ENCODE measurements around the gene EPN2.
"Not testable (repeated sequence)": the region's sequence is repeated elsewhere in the genome, so short reads cannot be mapped to it uniquely, and the experiment has no call there.

Gene EPN2

DNA sequence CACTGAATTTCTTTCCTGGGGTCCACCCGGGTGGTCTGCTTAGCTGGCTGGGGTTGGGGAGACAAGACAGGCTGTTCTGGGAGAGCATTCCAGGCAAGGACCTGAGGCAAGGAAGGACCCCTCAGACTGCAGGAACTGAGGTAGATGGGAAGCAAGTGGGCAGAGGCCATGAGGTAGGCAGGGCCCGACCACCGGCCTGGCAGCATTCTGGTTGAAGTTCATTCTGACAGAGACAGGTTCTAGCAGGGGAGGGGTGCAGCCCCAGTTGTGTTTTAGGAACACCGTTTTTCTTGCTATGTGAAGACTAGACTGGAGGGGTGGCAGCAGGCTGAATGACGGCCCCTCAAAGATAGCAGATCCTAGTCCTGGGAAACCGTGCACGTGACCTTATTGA is 107.9 kb downstream of the EPN2 start:
- ATAC-seq (replicated peaks) (no peak), DNase-seq (no peak)
- Mint-ChIP-seq H3K27me3 (peaks cover 13 to 20% of the 10 kb centered on the region in 2 donors), H3K36me3 (peaks cover 0 to 2% of the 10 kb centered on the region in 2 donors), H3K27ac (no peak overlapping the region), H3K4me3 (no peak overlapping the region), H3K9me3 (no peaks in the 10 kb centered on the region), H3K4me1 (peaks cover 9% of the 10 kb centered on the region in 2 donors)

DNA sequence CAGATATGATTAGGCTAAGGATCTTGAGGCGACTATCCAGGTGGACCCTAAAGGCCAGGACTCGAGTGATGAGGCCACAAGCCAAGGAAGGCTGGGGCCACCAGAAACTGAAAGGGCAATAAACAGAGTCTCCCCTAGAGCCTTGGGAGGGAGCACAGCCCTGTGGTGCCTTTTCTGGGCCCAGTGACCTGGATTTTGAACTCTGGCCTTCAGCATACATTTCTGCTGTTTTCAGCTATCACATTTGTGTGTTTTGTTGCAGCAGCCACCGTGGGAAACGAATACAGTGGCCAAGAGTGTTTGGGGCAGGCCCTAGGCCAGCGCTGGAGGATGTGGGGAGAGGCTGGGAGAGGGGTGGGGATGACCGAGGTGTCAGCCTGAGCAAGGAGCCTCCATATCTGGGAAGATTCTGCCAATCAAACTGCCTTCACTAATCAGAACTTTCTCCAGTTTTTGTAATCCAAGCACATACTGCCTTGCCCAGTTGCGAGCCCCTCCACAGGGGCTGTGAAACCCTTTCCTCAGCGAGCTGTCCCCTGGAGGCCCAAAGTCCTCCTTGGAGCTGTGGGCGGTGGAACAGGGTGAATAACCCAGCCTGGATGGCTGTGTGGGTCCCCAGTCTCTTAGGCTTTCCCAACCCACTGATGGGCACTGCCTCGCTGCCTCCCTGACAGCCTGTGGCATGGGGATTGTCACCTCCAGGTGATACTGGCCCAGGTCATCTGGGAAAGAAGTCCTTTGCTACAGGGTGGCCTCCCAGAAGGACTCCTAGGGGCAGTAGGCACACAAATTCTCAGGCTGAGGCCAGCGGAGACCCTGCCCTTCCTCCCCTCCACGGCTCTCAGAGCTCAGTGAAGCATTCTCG is 108.6 kb downstream of the EPN2 start:
- peaks cover 0 to 2% of the 10 kb centered on the region in 2 donors for H3K36me3 Mint-ChIP-seq
- H3K27ac Mint-ChIP-seq: no peak overlapping the region
- H3K27me3 Mint-ChIP-seq: peaks cover 13 to 20% of the 10 kb centered on the region in 2 donors
- ATAC-seq (replicated peaks) (no peak), DNase-seq (no peak)
- H3K4me1 Mint-ChIP-seq: peaks cover 9% of the 10 kb centered on the region in 2 donors
- no peaks in the 10 kb centered on the region for H3K9me3 Mint-ChIP-seq
- no peak overlapping the region for H3K4me3 Mint-ChIP-seq

DNA sequence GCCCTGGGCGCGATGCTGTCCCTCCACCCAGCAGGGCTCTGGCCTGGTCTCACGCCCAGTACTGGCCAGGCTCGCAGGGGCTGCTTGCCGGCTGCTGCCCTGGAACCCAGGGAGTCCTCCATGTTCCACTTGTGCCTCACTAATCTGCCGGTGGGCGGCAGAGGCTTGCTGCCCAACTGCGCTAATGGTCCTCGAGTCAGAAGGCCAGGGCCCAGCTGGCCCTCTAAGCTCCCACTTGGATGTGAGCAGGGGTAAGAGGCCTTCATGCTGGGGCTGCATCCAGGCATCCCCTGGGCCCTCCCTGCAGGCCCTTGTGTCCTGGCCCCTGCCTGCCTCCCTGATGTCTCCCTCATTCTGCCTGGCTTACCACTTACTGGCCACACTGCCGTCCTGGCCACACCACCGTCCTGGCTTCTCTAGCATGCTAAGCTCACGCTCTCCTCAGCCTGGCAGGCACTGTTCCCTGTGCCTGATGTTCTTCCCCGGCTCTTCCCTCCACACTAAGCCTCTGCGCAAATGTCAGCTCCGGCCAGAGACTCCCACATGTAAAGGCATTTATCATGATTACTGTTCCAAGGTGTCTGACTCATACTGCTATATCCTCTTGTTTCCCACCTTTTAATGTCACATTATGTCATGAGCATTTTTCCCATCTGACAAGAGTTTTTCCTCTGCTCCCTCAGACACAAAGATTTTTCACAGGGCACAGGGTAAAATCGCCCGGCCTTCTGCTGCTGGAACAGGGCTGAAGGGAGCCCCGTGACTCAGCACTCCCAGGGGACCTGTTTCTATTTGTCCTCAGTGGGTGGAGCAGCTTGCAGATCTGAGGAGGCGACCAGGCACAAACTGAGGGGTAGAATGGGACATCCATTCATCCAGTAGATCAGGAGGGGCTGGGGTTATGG is 109.4 kb downstream of the EPN2 start:
- Mint-ChIP-seq H3K27me3 (peaks cover 18 to 20% of the 10 kb centered on the region in 2 donors), H3K4me3 (no peak overlapping the region), H3K9me3 (no peaks in the 10 kb centered on the region), H3K36me3 (peaks cover 0 to 2% of the 10 kb centered on the region in 2 donors), H3K27ac (no peak overlapping the region), H3K4me1 (peaks cover 9% of the 10 kb centered on the region in 2 donors)
- DNase-seq (no peak), ATAC-seq (replicated peaks) (peak; percentile 75 to 85)

DNA sequence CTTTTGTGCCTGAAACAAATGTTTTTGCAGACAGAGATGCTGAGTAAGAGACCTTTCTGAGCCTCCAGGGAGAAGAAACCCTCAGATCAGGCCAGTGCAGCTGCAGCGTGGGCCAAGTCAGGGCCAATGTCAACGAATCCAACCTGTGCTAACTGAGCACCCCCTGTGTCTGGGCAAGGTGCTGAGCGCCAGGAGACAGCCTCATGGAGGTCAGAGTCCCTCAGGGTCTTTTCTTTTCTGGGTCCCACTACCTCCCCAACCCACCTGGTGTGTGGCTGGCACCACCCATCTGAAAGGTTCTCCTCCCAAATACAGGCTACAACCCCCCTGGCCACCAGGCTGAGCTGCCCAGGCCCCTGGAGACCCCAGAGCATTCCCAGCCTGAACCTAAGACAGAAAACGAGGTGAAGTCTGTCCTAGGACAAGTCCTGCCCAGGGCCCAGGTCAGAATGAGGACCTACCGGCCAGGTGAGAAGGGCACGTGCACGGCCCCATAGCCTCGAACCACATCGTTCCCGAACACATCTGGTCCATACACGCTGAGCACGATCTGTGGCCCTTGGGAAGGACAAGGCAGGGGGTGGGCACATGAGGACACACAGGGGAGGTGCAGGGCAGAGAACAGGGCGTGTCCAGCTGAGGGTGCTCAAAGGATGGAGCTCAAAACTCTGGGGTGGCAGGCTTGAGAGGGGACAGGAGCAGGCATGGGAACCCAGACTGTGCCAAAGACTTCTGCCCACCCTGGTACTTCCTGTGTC is 110.3 kb downstream of the EPN2 start:
- no peak overlapping the region for H3K4me3 Mint-ChIP-seq
- H3K9me3 Mint-ChIP-seq: no peaks in the 10 kb centered on the region
- ATAC-seq (replicated peaks): peak; percentile 44 to 60
- H3K27me3 Mint-ChIP-seq: peaks cover 13 to 14% of the 10 kb centered on the region in 2 donors
- DNase-seq: no peak
- H3K27ac Mint-ChIP-seq: peak overlapping the region; percentile 71
- peaks cover 0 to 2% of the 10 kb centered on the region in 2 donors for H3K36me3 Mint-ChIP-seq
- H3K4me1 Mint-ChIP-seq: peaks cover 9% of the 10 kb centered on the region in 2 donors

DNA sequence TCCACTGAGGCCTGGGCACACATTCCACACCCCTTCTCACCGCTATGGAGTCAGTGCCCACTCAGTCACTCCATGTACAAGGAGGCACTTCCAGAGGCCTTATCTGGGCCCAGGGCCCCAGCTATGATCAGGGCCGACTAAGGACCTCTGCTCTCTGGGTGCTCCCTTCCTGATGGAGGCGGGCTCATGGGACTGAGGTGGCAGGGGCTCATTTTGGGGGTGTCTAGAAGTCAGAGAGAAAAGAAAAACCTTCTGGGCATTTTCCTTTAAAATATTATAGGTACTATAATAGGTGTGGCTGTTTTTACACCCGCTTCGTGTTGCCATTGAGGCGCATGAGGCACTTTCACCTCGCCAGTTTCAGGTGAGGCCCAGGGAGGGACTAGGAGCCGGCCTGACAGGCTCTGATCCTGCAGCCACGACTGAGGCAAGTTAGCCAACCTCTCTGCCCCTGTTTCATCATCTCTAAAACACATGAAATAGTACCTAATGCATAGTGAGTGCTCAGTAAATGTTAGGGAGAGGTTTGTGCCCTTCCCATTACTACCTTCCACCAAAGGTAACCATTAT is 111.0 kb downstream of the EPN2 start:
- no peak overlapping the region for H3K4me3 Mint-ChIP-seq
- DNase-seq (no peak), ATAC-seq (replicated peaks) (no peak)
- H3K4me1 Mint-ChIP-seq: peaks cover 7 to 9% of the 10 kb centered on the region in 2 donors
- no peaks in the 10 kb centered on the region for H3K9me3 Mint-ChIP-seq
- peaks cover 13 to 14% of the 10 kb centered on the region in 2 donors for H3K27me3 Mint-ChIP-seq
- H3K27ac Mint-ChIP-seq: no peak overlapping the region
- peaks cover 0 to 2% of the 10 kb centered on the region in 2 donors for H3K36me3 Mint-ChIP-seq

DNA sequence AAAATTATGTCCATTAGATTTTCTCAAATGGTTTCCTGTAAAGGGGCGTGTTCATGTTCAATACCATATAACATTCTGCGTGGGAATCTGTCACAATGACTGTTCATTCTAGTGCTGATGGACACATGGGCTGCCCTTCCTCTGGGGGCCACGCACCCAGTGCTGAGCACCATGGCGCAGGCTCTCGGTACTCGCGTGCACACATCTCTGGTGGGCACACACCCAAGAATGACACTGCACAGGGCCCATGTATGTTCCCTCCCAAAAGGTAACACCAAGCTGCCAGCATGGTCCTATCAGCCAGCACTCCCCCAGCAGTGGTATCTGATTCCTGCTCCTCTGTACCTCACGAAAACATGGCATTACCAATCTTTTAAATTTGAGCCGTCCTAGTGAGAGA is 111.6 kb downstream of the EPN2 start:
- Mint-ChIP-seq H3K9me3 (no peaks in the 10 kb centered on the region), H3K27ac (no peak overlapping the region), H3K4me1 (peaks cover 7 to 9% of the 10 kb centered on the region in 2 donors), H3K36me3 (peaks cover 0 to 2% of the 10 kb centered on the region in 2 donors), H3K4me3 (no peak overlapping the region), H3K27me3 (peaks cover 13 to 14% of the 10 kb centered on the region in 2 donors)
- no peak for ATAC-seq (replicated peaks)
- DNase-seq: no peak

DNA sequence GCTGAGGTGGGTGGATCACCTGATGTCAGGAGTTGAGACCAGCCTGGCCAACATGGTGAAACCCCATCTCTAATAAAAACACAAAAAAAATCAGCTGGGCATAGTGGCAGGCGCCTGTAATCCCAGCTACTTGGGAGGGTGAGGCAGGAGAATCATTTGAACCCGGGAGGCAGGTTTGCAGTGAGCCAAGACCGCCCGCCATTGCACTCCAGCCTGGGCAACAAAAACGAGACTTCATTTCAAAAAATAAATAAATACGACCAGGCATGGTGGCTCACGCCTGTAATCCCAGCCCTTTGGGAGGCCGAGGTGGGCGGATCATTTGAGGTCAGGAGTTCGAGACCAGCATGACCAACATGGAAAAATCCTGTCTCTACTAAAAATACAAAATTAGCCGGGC is 116.2 kb downstream of the EPN2 start:
- DNase-seq; H3K36me3 Mint-ChIP-seq; H3K4me3 Mint-ChIP-seq; H3K9me3 Mint-ChIP-seq; ATAC-seq (replicated peaks); H3K27ac Mint-ChIP-seq; H3K4me1 Mint-ChIP-seq: not testable (repeated sequence)
- H3K27me3 Mint-ChIP-seq: peaks cover 16 to 22% of the 10 kb centered on the region in 2 donors

DNA sequence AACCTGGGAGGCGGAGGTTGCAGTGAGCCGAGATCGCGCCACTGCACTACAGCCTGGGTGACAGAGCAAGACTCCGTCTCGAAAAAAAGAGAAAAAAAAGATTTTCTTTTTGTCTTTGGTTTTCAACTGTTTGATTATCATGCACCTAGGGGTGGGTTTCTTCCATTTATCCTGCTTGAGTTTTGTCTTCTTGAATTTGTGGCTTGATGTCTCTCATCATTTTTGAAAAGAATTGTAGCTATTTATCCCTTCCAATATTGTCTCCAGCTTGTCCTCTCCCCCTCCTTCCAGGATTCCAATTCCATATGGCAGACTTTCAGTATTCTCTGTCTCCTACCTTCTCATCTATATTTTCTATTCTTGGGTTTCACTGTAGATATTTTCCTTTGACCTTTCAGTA is 117.6 kb downstream of the EPN2 start:
- Mint-ChIP-seq H3K36me3 (no peaks in the 10 kb centered on the region), H3K4me1 (no peaks in the 10 kb centered on the region), H3K27ac (no peak overlapping the region), H3K4me3 (no peak overlapping the region), H3K9me3 (no peaks in the 10 kb centered on the region), H3K27me3 (peaks cover 28 to 34% of the 10 kb centered on the region in 2 donors)
- DNase-seq: no peak
- no peak for ATAC-seq (replicated peaks)

DNA sequence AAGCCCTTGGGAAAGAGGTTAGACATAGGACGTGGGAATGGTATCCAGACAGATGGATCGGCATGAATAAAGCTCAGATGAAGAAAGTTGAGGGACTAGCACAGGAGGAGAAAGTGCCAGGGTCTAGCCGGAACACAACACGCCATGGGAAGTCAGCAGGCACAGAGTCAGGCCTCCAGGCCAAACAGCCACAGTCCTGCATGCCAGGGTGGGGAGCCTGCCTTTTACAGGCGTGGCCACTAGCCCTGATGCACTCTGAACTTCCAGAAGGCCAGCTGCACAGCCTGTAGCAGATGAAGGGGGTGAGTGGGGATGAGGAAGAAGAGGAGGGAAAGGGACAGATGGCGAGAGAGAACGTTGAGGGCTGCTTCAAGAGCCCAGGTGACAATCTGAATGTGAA is 120.2 kb downstream of the EPN2 start:
- Mint-ChIP-seq H3K9me3 (no peaks in the 10 kb centered on the region), H3K36me3 (no peaks in the 10 kb centered on the region), H3K4me1 (peaks cover 0 to 10% of the 10 kb centered on the region in 2 donors), H3K4me3 (no peak overlapping the region), H3K27ac (no peak overlapping the region), H3K27me3 (peaks cover 19 to 40% of the 10 kb centered on the region in 2 donors)
- ATAC-seq (replicated peaks) (no peak), DNase-seq (no peak)

DNA sequence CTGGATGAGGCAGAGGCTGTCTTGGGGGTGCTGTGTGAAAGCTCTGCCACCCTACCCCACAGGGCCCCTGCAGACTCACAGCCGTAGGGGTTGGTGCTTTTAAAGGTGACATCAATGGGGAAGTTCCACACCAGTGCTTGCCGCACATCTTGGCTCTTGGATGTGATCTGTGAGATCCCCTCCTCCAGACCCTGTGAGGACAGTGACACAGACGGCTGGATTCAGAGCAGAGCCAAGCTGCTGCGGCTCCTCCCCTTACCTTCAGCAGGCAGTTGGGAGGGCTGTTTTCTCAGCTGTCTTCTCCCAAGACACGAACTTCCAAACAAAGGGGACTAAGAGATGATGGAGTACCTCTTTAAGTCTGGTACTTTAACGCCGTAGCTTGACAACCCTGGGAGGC is 120.6 kb downstream of the EPN2 start:
- H3K4me1 Mint-ChIP-seq: peaks cover 0 to 11% of the 10 kb centered on the region in 2 donors
- no peak overlapping the region for H3K4me3 Mint-ChIP-seq
- no peak for DNase-seq
- no peaks in the 10 kb centered on the region for H3K9me3 Mint-ChIP-seq
- H3K36me3 Mint-ChIP-seq: no peaks in the 10 kb centered on the region
- ATAC-seq (replicated peaks): no peak
- peaks cover 19 to 40% of the 10 kb centered on the region in 2 donors for H3K27me3 Mint-ChIP-seq
- no peak overlapping the region for H3K27ac Mint-ChIP-seq

DNA sequence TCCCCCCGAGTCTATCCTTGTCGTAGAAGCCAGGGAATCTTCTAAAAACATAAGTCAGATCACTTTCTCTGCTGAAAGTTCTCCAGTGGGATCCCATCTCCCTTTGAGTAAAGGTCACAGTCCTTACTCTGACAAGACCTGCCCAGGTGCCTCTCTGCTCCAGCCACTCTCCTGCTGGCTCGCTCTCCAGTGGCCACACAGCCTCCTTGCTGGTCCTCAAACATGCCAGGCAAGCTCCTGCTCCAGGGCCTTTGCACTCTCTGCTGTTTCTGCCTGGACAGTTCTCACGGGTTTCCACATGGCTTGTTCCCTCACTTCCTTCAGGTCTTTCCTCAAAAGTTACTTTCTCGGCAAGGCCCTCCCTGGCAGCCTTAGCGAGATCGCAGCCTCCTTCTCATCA is 122.0 kb downstream of the EPN2 start:
- ATAC-seq (replicated peaks) (no peak), DNase-seq (no peak)
- no peaks in the 10 kb centered on the region for H3K9me3 Mint-ChIP-seq
- peaks cover 17 to 45% of the 10 kb centered on the region in 2 donors for H3K27me3 Mint-ChIP-seq
- H3K27ac Mint-ChIP-seq: no peak overlapping the region
- no peaks in the 10 kb centered on the region for H3K36me3 Mint-ChIP-seq
- H3K4me3 Mint-ChIP-seq: no peak overlapping the region
- H3K4me1 Mint-ChIP-seq: peaks cover 2 to 15% of the 10 kb centered on the region in 2 donors

DNA sequence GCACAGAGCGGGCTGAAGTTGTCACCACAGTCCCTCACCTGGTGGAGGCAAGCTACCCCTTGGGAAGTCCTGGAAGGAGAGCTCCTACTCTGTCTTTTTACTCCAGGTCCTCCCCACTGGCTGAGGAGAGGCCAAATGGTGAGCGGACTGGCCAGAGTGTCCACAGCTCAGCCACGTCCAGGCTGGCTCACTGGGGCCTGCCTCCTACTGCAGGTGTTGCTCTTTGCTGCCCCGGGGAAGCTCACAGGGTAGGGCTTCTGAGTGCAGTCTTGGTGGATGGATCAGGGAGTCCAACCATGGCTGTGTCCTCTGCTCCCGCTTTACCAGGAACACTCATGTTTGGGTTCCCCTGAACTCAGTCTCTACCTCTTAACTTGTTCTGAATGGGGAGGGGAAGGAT is 122.7 kb downstream of the EPN2 start:
- Mint-ChIP-seq H3K4me3 (no peak overlapping the region), H3K27ac (no peak overlapping the region)

DNA sequence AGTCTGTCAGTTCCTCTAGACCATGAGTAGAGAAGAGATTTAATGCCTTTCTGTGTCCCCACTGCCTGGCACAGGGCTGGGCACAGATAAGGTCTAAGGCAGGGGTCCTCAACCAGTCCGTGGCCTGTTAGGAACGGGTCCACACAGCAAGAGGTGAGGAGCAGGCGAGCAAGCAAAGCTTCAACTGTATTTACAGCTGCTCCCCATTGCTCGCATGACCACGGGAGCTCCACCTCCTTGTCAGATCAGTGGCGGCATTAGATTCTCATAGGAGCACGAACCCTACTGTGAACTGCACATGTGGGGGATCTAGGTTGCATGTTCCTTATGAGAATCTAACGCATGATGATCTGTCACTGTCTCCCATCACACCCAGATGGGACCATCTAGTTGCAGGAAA is 123.6 kb downstream of the EPN2 start:
- Mint-ChIP-seq H3K27ac (no peak overlapping the region), H3K4me1 (peaks cover 2 to 15% of the 10 kb centered on the region in 2 donors), H3K36me3 (no peaks in the 10 kb centered on the region), H3K27me3 (peaks cover 15 to 48% of the 10 kb centered on the region in 2 donors), H3K9me3 (no peaks in the 10 kb centered on the region), H3K4me3 (no peak overlapping the region)
- ATAC-seq (replicated peaks) (no peak), DNase-seq (no peak)

More for the DNA sequence above, 122.7 kb downstream of the EPN2 start:
- DNase-seq (no peak), ATAC-seq (replicated peaks) (no peak)
- Mint-ChIP-seq H3K4me1 (peaks cover 2 to 15% of the 10 kb centered on the region in 2 donors), H3K27me3 (peaks cover 15 to 46% of the 10 kb centered on the region in 2 donors), H3K9me3 (no peaks in the 10 kb centered on the region), H3K36me3 (no peaks in the 10 kb centered on the region)

Data from stimulated activated naive B cell treated with anti-CD40 and anti-IgM and Interleukin-4, amounts not matched to agents 10 μg/mL and 1 μg/mL and 100 μg/mL, for 72 hours (primary cell).